ENCODE data around the gene SP1.

DNA sequence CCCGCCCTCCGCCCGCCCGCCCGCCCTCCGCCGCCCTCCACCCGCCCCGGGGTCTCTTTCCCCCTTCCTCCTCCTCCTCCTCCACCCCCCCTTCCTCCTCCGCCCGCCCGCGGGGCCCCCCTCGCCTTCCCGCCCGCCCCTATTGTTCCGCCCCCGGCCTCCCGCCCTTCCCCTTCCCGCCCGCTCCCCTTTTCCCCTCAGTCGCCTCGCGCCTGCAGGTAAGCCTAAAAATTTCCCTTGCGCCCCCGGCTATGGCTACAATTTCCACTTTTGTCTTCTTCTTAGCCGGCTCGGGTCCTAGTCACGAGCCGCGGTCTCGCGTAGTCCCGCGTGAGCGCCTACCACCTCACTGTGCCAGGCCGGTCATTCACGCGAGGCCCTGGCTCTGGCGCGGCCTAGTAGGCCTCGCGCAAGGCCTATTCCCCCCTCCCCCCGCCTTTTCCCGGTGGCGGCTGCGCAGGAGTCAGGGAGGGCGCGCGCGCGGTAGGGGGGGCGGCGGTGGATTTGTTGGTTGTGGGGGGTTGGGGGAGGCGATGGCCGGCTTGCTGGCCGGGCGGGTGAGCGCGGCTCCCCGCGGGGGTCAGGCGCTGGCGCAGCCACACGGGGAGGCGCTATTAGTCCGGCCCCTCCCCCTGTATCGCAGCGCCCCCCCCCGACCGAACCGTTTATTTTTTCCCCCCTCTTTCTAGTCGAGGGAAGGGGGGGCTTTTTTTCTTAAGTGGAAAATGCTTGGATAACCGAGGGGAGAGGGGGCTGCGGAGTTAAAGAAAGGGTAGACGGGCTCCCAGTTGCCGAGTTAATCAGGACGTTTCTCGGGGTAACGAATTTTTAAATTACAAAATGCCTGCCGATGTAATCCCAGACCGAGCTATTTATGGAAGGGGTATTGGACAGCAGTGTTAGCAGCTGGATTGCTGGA, 72.4 kb downstream of the SP1 start:
- TF ChIP-seq, protein P1, sequence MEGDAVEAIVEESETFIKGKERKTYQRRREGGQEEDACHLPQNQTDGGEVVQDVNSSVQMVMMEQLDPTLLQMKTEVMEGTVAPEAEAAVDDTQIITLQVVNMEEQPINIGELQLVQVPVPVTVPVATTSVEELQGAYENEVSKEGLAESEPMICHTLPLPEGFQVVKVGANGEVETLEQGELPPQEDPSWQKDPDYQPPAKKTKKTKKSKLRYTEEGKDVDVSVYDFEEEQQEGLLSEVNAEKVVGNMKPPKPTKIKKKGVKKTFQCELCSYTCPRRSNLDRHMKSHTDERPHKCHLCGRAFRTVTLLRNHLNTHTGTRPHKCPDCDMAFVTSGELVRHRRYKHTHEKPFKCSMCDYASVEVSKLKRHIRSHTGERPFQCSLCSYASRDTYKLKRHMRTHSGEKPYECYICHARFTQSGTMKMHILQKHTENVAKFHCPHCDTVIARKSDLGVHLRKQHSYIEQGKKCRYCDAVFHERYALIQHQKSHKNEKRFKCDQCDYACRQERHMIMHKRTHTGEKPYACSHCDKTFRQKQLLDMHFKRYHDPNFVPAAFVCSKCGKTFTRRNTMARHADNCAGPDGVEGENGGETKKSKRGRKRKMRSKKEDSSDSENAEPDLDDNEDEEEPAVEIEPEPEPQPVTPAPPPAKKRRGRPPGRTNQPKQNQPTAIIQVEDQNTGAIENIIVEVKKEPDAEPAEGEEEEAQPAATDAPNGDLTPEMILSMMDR (IDR thresholded peaks at IDR 0.05): peak; percentile 79
- peak; percentile 40 for TF ChIP-seq POLR2AphosphoS5 (IDR thresholded peaks at IDR 0.05; ENCODE audit: low read depth, low read length)
- no peak for TF ChIP-seq TCF7L2 (IDR thresholded peaks at IDR 0.05; ENCODE audit: low read depth, low read length)
- TF ChIP-seq, protein P2, sequence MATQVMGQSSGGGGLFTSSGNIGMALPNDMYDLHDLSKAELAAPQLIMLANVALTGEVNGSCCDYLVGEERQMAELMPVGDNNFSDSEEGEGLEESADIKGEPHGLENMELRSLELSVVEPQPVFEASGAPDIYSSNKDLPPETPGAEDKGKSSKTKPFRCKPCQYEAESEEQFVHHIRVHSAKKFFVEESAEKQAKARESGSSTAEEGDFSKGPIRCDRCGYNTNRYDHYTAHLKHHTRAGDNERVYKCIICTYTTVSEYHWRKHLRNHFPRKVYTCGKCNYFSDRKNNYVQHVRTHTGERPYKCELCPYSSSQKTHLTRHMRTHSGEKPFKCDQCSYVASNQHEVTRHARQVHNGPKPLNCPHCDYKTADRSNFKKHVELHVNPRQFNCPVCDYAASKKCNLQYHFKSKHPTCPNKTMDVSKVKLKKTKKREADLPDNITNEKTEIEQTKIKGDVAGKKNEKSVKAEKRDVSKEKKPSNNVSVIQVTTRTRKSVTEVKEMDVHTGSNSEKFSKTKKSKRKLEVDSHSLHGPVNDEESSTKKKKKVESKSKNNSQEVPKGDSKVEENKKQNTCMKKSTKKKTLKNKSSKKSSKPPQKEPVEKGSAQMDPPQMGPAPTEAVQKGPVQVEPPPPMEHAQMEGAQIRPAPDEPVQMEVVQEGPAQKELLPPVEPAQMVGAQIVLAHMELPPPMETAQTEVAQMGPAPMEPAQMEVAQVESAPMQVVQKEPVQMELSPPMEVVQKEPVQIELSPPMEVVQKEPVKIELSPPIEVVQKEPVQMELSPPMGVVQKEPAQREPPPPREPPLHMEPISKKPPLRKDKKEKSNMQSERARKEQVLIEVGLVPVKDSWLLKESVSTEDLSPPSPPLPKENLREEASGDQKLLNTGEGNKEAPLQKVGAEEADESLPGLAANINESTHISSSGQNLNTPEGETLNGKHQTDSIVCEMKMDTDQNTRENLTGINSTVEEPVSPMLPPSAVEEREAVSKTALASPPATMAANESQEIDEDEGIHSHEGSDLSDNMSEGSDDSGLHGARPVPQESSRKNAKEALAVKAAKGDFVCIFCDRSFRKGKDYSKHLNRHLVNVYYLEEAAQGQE (IDR thresholded peaks at IDR 0.05; ENCODE audit: insufficient read depth in 1 of 2, low read depth in 2 of 2, low read length in 1 of 2): no peak
